ENCODE measurements around the gene MIGA2. TPM values are rescaled to one million over a fixed set of nuclear protein-coding genes. Genes with fewer than 3 reads are reported as not detected.
A peak's percentile ranks its signal among the peaks of the same experiment; 100 is the strongest.
"Not testable (repeated sequence)": the region's sequence is repeated elsewhere in the genome, so short reads cannot be mapped to it uniquely, and the experiment has no call there.

Gene MIGA2
- total RNA-seq, 1 donor from 2014 or later: 58.2 TPM

- DNase-seq (ENCODE audit: low spot score): not testable (repeated sequence)
Measured at GRCh38 chr9:129035838-129036237, 588 bp upstream of the MIGA2 start.

GRCh38 chr9:129036923-129037766 lies 719 bp downstream of the MIGA2 start:
- DNase-seq (ENCODE audit: low spot score): no peak

GRCh38 chr9:129037767-129038098 lies 1.3 kb downstream of the MIGA2 start:
- no peak for DNase-seq (ENCODE audit: low spot score)

DNA sequence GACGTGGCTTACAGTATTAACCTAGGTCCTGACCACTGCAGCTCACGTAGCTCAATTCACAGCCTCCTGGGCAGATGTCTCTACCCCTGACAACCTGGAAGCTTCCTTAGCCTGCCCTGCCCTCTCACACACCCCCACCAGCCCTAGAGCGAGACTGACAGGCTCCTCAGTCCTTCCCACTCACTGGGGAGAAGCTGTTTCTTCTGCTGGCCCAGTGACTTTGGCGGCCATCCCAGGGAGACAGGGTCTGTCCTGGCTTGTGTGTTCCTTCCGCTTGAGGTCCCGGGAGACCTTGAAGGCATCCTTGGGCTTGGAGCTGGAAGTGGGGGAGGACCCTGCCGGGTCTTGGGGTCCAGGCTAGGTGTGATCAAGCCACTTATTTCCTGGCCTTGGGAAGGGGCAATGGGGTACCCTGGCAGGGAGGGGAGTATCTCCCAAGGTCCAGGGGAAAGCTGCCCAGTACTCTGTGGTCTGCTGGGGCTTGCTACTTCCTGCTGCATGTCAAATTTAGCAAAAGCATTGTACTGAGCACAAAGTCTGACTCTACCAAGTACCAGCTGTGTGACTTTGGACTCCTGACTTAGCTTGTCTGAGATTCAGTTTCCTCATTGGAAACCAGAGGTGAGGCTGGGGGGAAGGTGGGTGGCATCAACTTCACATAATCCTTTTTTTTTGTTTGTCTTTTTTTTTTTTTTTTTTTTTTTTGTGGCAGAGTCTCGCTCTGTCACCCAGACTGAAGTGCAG lies 1.9 kb downstream of the MIGA2 start:
- DNase-seq (ENCODE audit: low spot score): no peak

DNA sequence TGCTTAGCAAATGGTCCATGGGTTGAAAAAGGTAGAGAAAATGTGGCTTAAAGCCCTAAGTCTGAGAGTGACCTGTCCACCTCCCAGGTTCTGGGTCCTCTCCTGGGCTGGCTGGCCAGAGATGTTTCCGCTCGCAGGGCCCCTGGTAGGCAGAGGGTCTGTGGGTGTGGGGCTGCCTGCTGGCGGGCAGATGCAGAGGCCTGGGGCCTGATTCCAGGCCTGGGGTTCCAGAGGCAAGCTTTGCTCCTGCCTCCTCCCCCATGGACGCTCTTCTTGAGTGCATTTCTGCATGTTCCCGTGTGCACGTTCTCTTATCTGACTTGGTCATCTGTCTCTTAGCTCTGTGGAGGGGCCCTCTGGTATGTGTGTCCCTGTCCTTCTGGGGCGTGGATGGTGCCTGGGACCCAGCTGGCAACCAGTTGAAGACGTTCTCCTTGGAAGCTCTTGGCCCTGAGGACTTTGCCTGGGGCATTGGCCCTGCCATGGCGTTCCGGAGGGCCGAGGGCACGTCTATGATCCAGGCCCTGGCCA lies 3.8 kb downstream of the MIGA2 start:
- no peak for DNase-seq (ENCODE audit: low spot score)

GRCh38 chr9:129042016-129042415 lies 5.6 kb downstream of the MIGA2 start:
- DNase-seq (ENCODE audit: low spot score): no peak

- peak; percentile 93 for DNase-seq (ENCODE audit: low spot score)
Measured at GRCh38 chr9:129052592-129052991, 16.2 kb downstream of the MIGA2 start.

DNA sequence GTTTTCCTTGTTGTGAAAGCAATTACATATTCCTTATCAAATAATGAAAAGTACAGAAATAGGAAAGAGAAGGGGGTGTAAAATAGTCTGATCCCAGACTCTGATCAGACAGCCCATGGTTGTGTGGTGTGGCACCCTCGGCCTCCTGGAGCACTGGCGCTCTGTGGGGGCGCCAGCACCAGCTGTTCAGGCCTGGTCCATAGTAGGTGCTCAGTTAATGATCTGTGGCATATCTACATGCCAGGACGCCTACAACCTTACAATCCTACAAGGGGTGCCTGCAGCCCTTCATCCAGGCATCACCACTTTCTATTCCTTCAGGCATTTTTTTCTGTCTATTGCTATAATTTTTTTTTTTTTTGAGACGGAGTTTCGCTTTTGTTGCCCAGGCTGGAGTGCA lies 16.6 kb downstream of the MIGA2 start:
- no peak for DNase-seq (ENCODE audit: low spot score)

DNA sequence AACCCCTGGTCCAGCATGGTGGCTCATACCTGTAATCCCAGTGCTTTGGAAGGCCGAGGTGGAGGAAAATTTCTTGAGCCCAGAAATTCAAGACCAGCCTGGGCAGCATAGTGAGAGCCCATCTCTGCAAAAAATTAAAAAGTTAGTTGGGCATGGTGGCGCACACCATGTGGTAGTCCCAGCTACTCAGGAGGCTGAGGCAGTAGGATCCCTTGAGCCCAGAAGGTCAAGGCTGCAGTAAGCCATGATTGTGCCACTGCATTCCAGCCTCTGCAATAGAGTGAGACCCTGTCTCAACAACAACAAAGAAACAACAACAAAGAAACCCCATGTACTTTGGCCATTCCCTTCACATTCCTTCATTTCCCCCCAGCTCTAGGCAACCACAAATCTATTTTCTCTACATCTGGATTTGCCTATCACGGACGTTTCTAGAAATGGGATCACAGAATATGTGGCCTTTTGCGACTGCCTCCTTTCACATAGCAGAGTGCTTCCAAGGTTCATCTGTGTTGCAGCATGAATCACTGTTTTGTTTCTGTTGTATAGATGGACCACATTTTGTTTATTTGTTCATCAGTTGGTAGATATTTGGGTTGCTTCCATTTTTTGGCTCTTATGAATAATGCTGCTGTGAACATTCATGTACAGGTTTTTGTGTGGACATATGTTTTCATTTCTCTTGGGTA lies 17.9 kb downstream of the MIGA2 start:
- DNase-seq (ENCODE audit: low spot score): no peak

DNA sequence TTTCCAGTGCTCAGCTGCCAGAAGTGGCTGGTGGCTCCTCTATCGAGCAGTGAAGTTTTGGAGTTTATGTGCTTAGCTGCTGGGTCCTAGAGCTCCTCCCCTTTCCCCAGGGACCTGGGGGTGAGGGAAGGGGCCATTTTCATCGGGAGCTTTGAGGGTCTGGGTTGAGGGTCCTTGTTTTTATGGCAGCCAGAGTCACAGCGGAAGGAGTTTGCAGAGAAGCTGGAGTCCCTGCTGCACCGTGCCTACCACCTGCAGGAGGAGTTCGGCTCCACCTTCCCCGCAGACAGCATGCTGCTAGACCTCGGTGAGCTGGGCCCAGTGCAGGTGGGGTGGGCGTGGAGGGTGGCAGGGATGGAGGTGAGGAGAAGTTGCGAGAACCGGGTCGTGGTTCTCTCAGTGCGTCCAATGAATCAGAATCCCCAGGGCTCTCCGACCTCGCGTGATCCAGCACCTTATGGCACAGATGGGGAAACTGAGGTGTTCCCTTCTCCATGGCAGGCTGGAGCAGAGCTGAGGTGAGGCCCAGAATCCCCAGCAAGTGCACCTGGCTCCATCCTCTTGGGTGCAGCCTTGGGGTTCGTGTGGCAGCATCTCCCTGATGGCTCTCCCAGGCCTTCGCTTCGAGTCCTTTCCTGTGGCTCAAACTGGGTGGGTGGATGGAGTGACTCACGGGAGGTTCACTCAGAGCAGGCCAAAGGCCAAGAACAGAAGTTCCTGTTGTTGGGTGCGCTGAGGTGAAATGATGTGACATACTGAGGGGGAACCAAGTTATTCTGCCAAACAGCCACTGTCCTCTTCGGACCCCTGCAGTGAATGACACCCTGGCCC lies 22.8 kb downstream of the MIGA2 start:
- no peak for DNase-seq (ENCODE audit: low spot score)

DNA sequence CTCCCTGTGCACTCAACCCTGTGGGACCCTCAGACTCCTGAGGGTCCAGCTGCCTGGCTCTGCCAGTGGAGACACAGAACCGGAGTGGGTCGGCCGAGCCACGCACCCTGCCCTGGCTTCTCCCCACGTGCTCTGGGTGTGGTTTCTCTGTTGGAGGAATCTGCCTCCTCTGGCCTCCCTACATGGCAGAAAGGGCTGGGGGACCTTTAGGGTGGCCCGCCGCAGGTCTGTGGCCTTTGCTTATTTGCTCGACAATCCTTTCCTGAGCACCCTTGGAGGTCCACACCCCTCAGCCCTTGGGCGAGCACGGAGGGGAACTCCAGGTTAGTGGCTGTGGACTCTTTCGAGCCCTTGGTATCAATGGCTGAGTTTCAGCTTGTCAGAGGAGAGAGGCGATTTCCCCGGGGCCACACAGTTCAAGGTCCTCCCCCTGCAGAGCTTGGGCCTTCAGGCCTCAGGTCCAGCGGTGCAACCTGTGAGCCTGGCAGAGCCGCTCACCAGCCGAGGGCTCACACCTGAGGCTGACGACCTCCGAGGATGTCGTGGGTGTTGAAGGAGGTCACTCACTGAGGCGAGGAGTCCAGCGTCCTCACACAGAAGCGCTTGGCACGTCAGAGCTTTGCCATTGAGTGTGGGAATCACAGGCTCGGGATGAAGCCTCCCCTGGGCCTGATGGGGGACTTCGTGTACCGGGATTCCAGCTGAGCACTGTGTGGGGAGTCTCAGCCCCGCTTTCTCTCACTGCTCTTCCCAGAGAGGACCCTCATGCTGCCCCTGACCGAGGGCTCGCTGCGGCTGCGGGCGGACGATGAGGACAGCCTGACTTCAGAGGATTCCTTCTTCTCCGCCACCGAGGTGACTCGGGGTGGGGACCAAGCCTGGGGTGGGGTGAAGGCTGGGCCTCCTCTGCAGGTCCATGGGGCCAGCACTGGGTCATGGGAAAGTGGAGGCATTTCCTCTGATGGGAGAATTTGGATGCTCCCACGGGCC lies 23.7 kb downstream of the MIGA2 start:
- no peak for DNase-seq (ENCODE audit: low spot score)

- DNase-seq (ENCODE audit: low spot score): no peak
Measured at GRCh38 chr9:129060991-129061390, 24.6 kb downstream of the MIGA2 start.

DNA sequence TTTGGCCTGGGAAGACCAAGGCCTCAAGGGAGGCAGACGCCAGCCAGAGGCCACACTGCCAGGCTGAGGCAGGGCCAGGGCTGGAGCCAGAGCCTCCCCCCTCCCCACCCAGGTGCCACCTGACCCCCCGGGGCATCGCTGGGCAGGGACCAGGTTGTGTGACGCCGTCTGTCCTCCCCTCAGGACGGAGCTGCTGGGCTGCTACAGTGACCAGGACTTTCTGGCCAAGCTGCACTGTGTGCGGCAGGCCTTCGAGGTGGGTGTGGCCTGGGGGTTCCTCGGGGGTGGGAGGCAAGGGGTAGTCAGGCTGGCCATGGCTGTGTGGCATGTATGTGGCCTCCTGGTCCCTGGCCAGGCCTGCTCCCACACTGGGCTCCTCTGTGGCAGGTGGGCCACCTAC lies 26.6 kb downstream of the MIGA2 start:
- DNase-seq (ENCODE audit: low spot score): no peak

DNA sequence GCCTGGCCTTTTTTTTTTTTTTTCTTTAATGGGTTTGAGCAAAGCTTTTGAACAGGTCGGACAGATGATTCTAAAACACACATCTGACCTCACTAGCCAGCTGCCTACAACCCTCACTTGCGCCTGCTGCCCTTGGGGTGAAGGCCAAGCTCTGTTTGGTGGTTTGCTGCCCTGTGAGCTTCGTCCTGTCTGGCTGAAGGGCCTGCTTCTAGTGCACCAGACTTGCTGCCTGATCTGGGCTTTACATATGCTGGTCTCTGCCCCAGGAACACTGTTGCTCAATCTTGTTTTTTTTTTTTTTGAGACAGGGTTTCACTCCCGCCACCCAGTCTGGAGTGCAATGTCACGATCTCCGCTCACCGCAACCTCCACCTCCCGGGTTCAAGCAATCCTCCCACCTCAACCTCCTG lies 28.1 kb downstream of the MIGA2 start:
- no peak for DNase-seq (ENCODE audit: low spot score)

- DNase-seq (ENCODE audit: low spot score): no peak
Measured at GRCh38 chr9:129068110-129068509, 31.7 kb downstream of the MIGA2 start.

DNA sequence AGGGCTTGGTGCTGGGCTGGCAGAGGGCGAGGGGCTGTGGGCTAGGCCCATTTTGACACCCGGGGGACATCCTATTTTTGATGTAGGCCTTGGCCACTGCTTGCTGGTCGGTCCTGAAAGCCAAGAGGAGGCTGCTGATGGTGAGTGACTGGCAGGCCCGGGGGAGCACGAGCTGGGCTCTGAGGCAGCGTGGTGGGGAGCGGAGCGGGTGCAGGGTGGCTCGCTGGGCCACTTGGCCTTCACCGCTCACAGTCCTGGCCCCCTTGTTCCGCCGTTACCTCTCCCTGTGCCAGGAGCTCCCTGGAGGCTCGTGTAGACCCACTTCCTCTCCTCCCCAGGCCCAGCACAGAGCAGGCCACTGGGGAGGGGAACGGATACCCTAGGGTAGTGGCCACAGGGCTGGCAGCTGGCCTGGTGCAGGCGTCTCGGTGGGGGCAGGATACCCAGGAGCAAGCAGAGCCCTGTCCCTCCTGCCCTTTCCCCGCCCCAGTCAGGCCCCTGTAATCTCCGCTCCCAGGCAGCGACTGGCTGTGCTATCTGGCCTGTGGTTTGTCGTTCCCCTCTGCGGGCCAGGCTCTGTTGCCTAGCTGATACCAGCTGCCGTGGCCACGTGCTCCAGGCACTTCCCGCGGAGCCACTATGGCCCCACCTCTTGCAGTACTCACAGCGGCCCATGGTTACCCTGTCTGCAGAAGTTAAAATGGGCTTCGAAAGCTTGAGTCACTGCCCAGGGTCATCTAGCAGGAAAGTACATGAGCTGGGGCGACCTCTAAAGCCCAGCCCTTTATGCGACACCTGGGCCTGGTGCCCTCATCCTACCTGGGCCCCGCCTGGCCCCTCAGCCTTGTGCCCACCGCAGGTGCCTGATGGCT lies 32.8 kb downstream of the MIGA2 start:
- DNase-seq (ENCODE audit: low spot score): peak; percentile 57

- no peak for DNase-seq (ENCODE audit: low spot score)
Measured at GRCh38 chr9:129069862-129070641, 33.6 kb downstream of the MIGA2 start.

Measured in ureter (tissue), 1 donor.